Measurements from ENCODE around the gene ULK1. TPM values are rescaled to one million over a fixed set of nuclear protein-coding genes. Genes with fewer than 3 reads are reported as not detected.

Gene ULK1
- total and polyA plus RNA-seq, 2 experiments from 2014 or later, result 8.4 to 33.8 TPM

GRCh38 chr12:131872154-131873051, 22.0 kb upstream of the ULK1 start:
- TF ChIP-seq ZNF114 (CRISPR knock-in tag; IDR thresholded peaks at IDR 0.05) (no peak), STAT1 (IDR thresholded peaks at IDR 0.05; ENCODE audit: unreplicated experiment) (no peak), CTCF (conservative IDR thresholded peaks at IDR 0.05; ENCODE audit: low read depth in 2 of 2) (no peak), ETS1 (IDR thresholded peaks at IDR 0.05) (no peak), NANOG (IDR thresholded peaks at IDR 0.05; ENCODE audit: borderline replicate concordance) (no peak), ZNF331 (CRISPR knock-in tag; IDR thresholded peaks at IDR 0.05; ENCODE audit: low read depth) (no peak), POLR2AphosphoS5 (IDR thresholded peaks at IDR 0.05; ENCODE audit: low read depth) (no peak), JUNB (IDR thresholded peaks at IDR 0.05; ENCODE audit: unreplicated experiment) (no peak), EZH2 (IDR thresholded peaks at IDR 0.05; ENCODE audit: low read depth, unreplicated experiment) (no peak), EZH2phosphoT487 (IDR thresholded peaks at IDR 0.05; ENCODE audit: unreplicated experiment) (no peak)
- Histone ChIP-seq H4K20me1 (replicated peaks; ENCODE audit: insufficient read depth) (no peaks in the 10 kb centered on the region), H3K27me3 (ENCODE audit: insufficient read depth) (no peaks in the 10 kb centered on the region), H3K4me3 (no peak overlapping the region), H3K4me2 (no peak overlapping the region), H3K9me2 (ENCODE audit: insufficient read depth) (no peaks in the 10 kb centered on the region), H2AFZ (0 out of 2 replicates have a peak overlapping the region, but pooled peaks have one; percentile 47), H3K79me2 (replicated peaks; ENCODE audit: insufficient read depth) (no peaks in the 10 kb centered on the region), H3K36me3 (ENCODE audit: insufficient read depth) (no peaks in the 10 kb centered on the region), H3F3A (replicated peaks; ENCODE audit: low read depth) (no peaks in the 10 kb centered on the region), H3K4me1 (ENCODE audit: insufficient read depth) (no peaks in the 10 kb centered on the region), H3K27ac (ENCODE audit: low read depth) (no peak overlapping the region)
- ATAC-seq, result peak; percentile 31; the same call in 1 of the 3 replicates
- Mint-ChIP-seq H3K4me1 (peaks cover 4% of the 10 kb centered on the region; the same call in 1 of the 3 replicates), H3K9me3 (peaks cover 16% of the 10 kb centered on the region), H3K36me3 (ENCODE audit: low read depth) (peaks cover 5% of the 10 kb centered on the region; the same call in 2 of the 3 replicates), H3K27me3 (ENCODE audit: insufficient read depth, low read depth, poor library complexity) (no peaks in the 10 kb centered on the region), H3K4me3 (no peak overlapping the region), H3K27ac (no peak overlapping the region)
- DNase-seq (ENCODE audit: low spot score), result no peak

- ATAC-seq (no peak), DNase-seq (ENCODE audit: low spot score) (no peak)
- Histone ChIP-seq H3K79me2 (replicated peaks; ENCODE audit: insufficient read depth) (no peaks in the 10 kb centered on the region), H3K9me2 (ENCODE audit: insufficient read depth) (no peaks in the 10 kb centered on the region), H3K36me3 (ENCODE audit: insufficient read depth) (no peaks in the 10 kb centered on the region), H2AFZ (no peak overlapping the region), H4K20me1 (replicated peaks; ENCODE audit: insufficient read depth) (no peaks in the 10 kb centered on the region), H3K4me2 (no peak overlapping the region), H3K27me3 (ENCODE audit: insufficient read depth) (no peaks in the 10 kb centered on the region), H3F3A (replicated peaks; ENCODE audit: low read depth) (no peaks in the 10 kb centered on the region), H3K27ac (ENCODE audit: low read depth) (no peak overlapping the region), H3K4me3 (no peak overlapping the region), H3K4me1 (ENCODE audit: insufficient read depth) (no peaks in the 10 kb centered on the region)
- Mint-ChIP-seq H3K36me3 (ENCODE audit: low read depth) (peaks cover 5% of the 10 kb centered on the region; the same call in 1 of the 3 replicates), H3K27ac (no peak overlapping the region), H3K9me3 (peaks cover 16% of the 10 kb centered on the region), H3K4me1 (peaks cover 5% of the 10 kb centered on the region; the same call in 1 of the 3 replicates), H3K27me3 (ENCODE audit: insufficient read depth, low read depth, poor library complexity) (peaks cover 3% of the 10 kb centered on the region), H3K4me3 (no peak overlapping the region)
- TF ChIP-seq ZNF462 (CRISPR knock-in tag; IDR thresholded peaks at IDR 0.05) (no peak), CREB1 (CRISPR knock-in tag; IDR thresholded peaks at IDR 0.05; ENCODE audit: low read depth) (no peak), EZH2 (IDR thresholded peaks at IDR 0.05; ENCODE audit: low read depth, unreplicated experiment) (no peak), STAT1 (IDR thresholded peaks at IDR 0.05; ENCODE audit: unreplicated experiment) (no peak), NANOG (IDR thresholded peaks at IDR 0.05; ENCODE audit: borderline replicate concordance) (no peak), ZNF331 (CRISPR knock-in tag; IDR thresholded peaks at IDR 0.05; ENCODE audit: low read depth) (no peak)
Measured at GRCh38 chr12:131873293-131873692, 21.1 kb upstream of the ULK1 start.
